RWPE2 (cell line): ENCODE results near the gene ANKRD55.
"Not testable (repeated sequence)": the region's sequence is repeated elsewhere in the genome, so short reads cannot be mapped to it uniquely, and the experiment has no call there.

Source experiments
- ATAC-seq: fragments of 200-7000 bp; cut with Tn5 transposase; 3 replicates; pipeline ENCODE4 v1.9.1; 2021; ENCODE audit warnings: low read depth
- DNase-seq: peaks from one replicate; pipeline ENCODE4 v3.0.0-alpha.2; 2020; ENCODE audit warnings: low spot score
- H3K27ac ChIP-seq: fragments of 450-650 bp; 2 replicates; pipeline ENCODE4 v1.5.1; 2017; ENCODE audit warnings: mild to moderate bottlenecking; ENCODE audit not compliant: poor library complexity, severe bottlenecking
- H3K27me3 ChIP-seq: fragments of 250-450 bp; sonication (Bioruptor Pico); 2 replicates; pipeline ENCODE4 v1.5.1; 2021; ENCODE audit warnings: mild to moderate bottlenecking, moderate library complexity; ENCODE audit not compliant: insufficient read depth, poor library complexity, severe bottlenecking
- H3K36me3 ChIP-seq: fragments of 250-450 bp; sonication (Bioruptor Pico); 2 replicates; pipeline ENCODE4 v1.5.1; 2020; ENCODE audit warnings: low read depth, mild to moderate bottlenecking, moderate library complexity
- H3K4me1 ChIP-seq: fragments of 250-450 bp; sonication (Bioruptor Pico); 2 replicates; pipeline ENCODE4 v1.5.1; 2021; ENCODE audit warnings: mild to moderate bottlenecking, moderate library complexity; ENCODE audit not compliant: insufficient read depth, poor library complexity, severe bottlenecking
- H3K4me3 ChIP-seq: fragments of 250-450 bp; sonication (Bioruptor Pico); 2 replicates; pipeline ENCODE4 v1.5.1; 2021; ENCODE audit warnings: mild to moderate bottlenecking, moderate library complexity; ENCODE audit not compliant: severe bottlenecking
- H3K9me3 ChIP-seq: fragments of 250-450 bp; sonication (Bioruptor Pico); 2 replicates; pipeline ENCODE4 v1.5.1; 2021; ENCODE audit warnings: mild to moderate bottlenecking, moderate library complexity; ENCODE audit not compliant: severe bottlenecking
- TF ChIP-seq, protein P1 (sequence below): fragments of 450-650 bp; IDR thresholded peaks from one replicate; pipeline ENCODE4 v1.5.1; 2017; ENCODE audit warnings: mild to moderate bottlenecking, moderate library complexity; ENCODE audit not compliant: poor library complexity, severe bottlenecking

ANKRD55 gene

DNA sequence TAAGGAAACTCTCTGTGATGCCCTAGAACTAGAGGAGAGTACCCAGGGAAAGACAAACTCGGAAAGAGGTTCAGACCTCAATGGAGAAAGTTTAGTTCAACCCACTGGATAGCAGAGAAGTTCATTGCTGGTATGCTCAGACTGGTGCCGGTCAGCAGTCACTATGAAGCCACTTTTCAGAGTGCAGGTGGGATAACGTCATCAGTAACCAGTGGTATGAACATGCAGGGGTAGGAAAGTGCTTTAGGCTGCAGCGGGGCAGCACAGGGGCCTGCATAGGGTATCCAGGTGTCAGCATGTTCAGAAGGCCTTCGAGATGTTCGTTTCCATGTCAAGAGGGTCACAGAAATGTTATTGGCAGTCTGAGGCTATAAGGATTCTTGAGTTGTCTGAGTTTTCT, 20.8 kb upstream of the ANKRD55 start:
- no peaks in the 10 kb centered on the region for H3K9me3 ChIP-seq
- no peaks in the 10 kb centered on the region for H3K4me1 ChIP-seq
- TF ChIP-seq, protein P1, sequence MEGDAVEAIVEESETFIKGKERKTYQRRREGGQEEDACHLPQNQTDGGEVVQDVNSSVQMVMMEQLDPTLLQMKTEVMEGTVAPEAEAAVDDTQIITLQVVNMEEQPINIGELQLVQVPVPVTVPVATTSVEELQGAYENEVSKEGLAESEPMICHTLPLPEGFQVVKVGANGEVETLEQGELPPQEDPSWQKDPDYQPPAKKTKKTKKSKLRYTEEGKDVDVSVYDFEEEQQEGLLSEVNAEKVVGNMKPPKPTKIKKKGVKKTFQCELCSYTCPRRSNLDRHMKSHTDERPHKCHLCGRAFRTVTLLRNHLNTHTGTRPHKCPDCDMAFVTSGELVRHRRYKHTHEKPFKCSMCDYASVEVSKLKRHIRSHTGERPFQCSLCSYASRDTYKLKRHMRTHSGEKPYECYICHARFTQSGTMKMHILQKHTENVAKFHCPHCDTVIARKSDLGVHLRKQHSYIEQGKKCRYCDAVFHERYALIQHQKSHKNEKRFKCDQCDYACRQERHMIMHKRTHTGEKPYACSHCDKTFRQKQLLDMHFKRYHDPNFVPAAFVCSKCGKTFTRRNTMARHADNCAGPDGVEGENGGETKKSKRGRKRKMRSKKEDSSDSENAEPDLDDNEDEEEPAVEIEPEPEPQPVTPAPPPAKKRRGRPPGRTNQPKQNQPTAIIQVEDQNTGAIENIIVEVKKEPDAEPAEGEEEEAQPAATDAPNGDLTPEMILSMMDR: no peak
- no peaks in the 10 kb centered on the region for H3K27me3 ChIP-seq
- ATAC-seq (no peak), DNase-seq (no peak)
- H3K4me3 ChIP-seq: no peak overlapping the region
- no peak overlapping the region for H3K27ac ChIP-seq
- no peaks in the 10 kb centered on the region for H3K36me3 ChIP-seq

DNA sequence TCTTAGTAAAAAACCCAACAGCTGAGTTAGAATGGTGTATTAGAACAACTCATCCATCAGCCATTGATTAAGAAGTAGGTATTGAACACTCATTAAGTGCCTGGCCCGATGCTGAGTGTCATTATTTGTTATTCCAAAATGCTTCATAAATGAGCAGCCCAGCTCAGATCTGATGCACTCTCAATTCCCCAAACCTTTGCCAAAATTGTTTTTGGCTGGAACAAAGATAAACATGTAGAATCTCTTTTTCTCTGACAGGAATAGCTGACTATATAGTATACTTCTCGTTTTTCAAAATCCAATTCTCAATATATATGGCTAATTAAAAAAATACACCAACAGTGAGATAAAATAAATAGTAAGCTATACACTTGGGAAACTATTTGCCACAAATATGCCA, 20.0 kb upstream of the ANKRD55 start:
- no peak overlapping the region for H3K4me3 ChIP-seq
- no peak for DNase-seq
- no peaks in the 10 kb centered on the region for H3K27me3 ChIP-seq
- H3K27ac ChIP-seq: no peak overlapping the region
- H3K4me1 ChIP-seq: no peaks in the 10 kb centered on the region
- no peak for ATAC-seq
- no peaks in the 10 kb centered on the region for H3K36me3 ChIP-seq
- TF ChIP-seq, protein P1: no peak
- no peaks in the 10 kb centered on the region for H3K9me3 ChIP-seq

DNA sequence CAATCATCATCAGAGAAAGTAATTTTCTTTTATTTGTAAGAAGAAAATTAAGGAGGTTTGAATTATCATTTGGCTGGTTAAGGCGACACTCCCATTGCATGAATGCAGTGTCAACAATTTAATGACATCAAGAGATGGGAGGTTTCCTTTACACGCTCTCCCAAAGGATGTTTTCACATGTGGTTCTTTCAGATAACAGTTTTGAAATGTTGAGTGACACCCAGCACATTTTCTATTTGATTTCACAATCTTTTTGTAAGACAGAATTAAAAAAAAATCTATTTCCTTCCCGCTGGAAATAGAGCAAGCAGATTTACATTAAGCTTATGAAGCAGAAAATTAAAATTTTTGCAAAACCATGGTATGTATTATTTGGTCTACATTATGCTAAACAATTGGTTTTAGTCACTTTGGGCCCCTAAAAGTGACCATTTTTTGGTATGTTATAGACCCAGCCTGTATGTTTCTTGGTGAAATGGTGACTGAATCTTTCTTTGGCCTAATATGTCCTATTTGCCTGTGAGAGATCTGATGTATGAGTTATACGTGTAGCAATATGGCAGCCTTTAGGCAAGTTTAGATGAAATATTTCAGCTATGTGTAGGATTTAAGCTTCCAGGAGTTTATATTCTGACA, 18.9 kb upstream of the ANKRD55 start:
- Histone ChIP-seq H3K4me1 (no peaks in the 10 kb centered on the region), H3K4me3 (no peak overlapping the region), H3K9me3 (no peaks in the 10 kb centered on the region), H3K27me3 (no peaks in the 10 kb centered on the region), H3K27ac (no peak overlapping the region), H3K36me3 (no peaks in the 10 kb centered on the region)
- DNase-seq: no peak
- ATAC-seq: no peak
- TF ChIP-seq, protein P1: no peak

DNA sequence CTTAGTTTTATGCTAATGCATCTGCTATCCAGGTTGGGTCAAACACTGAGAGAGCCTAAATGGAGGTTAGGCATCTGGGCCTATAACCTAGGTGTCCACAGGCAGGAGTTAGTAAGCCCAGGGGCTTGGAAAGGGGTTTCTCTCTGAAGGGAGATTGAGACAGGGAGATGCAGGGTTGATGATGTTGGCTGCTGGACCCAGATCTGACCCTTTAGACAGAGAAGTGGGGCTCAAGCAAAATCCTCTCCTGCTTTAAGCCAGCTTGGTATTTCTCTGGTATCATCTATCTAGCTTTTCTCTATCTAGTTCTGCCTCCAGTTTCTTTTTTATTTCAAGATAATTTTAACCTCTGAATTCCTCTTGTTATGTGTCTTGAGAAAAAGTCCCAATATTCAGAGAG, 18.3 kb upstream of the ANKRD55 start:
- Histone ChIP-seq H3K4me1 (no peaks in the 10 kb centered on the region), H3K9me3 (no peaks in the 10 kb centered on the region), H3K27me3 (no peaks in the 10 kb centered on the region), H3K4me3 (no peak overlapping the region), H3K36me3 (no peaks in the 10 kb centered on the region), H3K27ac (no peak overlapping the region)
- TF ChIP-seq, protein P1: no peak
- ATAC-seq (no peak), DNase-seq (no peak)

DNA sequence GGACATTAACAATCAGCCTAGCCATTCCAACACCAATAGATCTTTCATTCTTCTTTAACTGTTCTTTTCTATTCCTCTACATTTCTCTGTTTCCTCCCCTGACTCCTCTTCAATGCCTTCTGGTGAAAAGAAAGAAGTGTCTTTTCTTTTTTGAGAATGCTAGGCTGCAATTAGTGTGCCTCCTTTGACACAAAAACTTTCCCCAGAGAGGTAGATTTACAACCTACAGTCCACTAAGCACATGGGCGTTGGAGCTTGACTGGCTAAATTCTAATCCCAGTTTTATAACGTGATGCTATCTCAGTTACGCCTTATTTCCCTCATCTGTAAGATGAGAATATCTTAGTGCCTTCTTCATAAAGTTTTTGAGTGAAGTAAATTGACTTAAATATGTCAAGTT, 16.9 kb upstream of the ANKRD55 start:
- H3K4me3 ChIP-seq: no peak overlapping the region
- no peak overlapping the region for H3K27ac ChIP-seq
- H3K27me3 ChIP-seq: no peaks in the 10 kb centered on the region
- no peak for ATAC-seq
- no peak for DNase-seq
- no peaks in the 10 kb centered on the region for H3K36me3 ChIP-seq
- H3K9me3 ChIP-seq: no peaks in the 10 kb centered on the region
- no peaks in the 10 kb centered on the region for H3K4me1 ChIP-seq
- TF ChIP-seq, protein P1: no peak

DNA sequence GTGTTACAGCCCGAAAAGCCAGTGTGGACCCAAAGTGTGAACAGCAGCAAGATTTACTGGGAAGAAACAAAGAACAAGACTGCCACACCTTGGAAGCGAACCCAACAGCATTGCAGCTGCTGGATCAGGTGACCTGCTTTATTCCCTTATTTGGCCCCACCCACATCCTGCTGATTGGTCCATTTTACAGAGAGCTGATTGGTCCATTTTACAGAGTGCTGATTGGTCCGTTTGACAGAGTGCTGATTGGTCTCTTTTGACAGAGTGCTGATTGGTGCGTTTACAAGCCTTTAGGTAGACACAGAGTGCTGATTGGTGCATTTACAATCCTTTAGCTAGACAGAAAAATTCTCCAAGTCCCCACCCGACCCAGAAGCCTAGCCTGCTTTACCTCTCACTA, 16.0 kb upstream of the ANKRD55 start:
- not testable (repeated sequence) for H3K27me3 ChIP-seq, H3K36me3 ChIP-seq, H3K9me3 ChIP-seq, ATAC-seq, H3K4me3 ChIP-seq, H3K4me1 ChIP-seq, DNase-seq, H3K27ac ChIP-seq
